Left ventricle myocardium inferior (tissue), 1 donor: ENCODE measurements around the gene RIMKLA. TPM values are rescaled to one million over a fixed set of nuclear protein-coding genes. Genes with fewer than 3 reads are reported as not detected.

ENCODE experiments used
- DNase-seq: peaks from one replicate; pipeline ENCODE4 v3.0.0-alpha.2; 2020
- H3K27ac ChIP-seq: fragments of 200-600 bp; replicated peaks from 2 replicates; pipeline ENCODE4 v1.8.0; 2021
- H3K27me3 ChIP-seq: fragments of 200-600 bp; 2 replicates; pipeline ENCODE4 v1.8.0; 2021; ENCODE audit warnings: low read depth
- H3K36me3 ChIP-seq: fragments of 200-600 bp; 2 replicates; pipeline ENCODE4 v1.8.0; 2021
- H3K4me1 ChIP-seq: fragments of 200-600 bp; 2 replicates; pipeline ENCODE4 v1.8.0; 2021
- H3K4me3 ChIP-seq: fragments of 200-600 bp; 2 replicates; pipeline ENCODE4 v1.8.0; 2021; ENCODE audit warnings: mild to moderate bottlenecking, moderate library complexity
- H3K9me3 ChIP-seq: fragments of 200-600 bp; replicated peaks from 2 replicates; pipeline ENCODE4 v1.8.0; 2021
- CTCF ChIP-seq: fragments of 200-600 bp; IDR thresholded peaks from 2 replicates; pipeline ENCODE4 v1.8.0; 2021; ENCODE audit warnings: antibody characterized with exemption, mild to moderate bottlenecking, borderline replicate concordance
- intact Hi-C: fragments of 100-400 bp; cut with micrococcal nuclease; formaldehyde crosslinking; loops from one replicate; pipeline ENCODE4 v1.11.0; 2022
- total RNA-seq: library from RNA; stranded (reverse); fragmentation: NEBNext Ultra II Directional; extraction: Animal tissue kit (Norgen Biotek cat#: 25700); gene quantifications from one replicate; pipeline ENCODE4 v1.2.1, GENCODE V29; 2021
- donor health status: DM: no; HTN: yes; CAD: no; lungs with severe emphysema.

Gene RIMKLA
- total RNA-seq, 1 donor from 2014 or later: 10.2 TPM

GRCh38 chr1:42463921-42464320, 83.3 kb downstream of the RIMKLA start:
- TF ChIP-seq CTCF: no peak
- Histone ChIP-seq H3K4me3 (peak overlapping the region; percentile 80), H3K27ac (no peak overlapping the region), H3K4me1 (peaks cover 16% of the 10 kb centered on the region), H3K9me3 (no peaks in the 10 kb centered on the region), H3K27me3 (no peaks in the 10 kb centered on the region), H3K36me3 (peaks cover 20% of the 10 kb centered on the region)
- intact Hi-C loops: no loop called here
- no peak for DNase-seq

- no peak for TF ChIP-seq CTCF
- intact Hi-C loops: no loop called here
- Histone ChIP-seq H3K36me3 (peaks cover 3% of the 10 kb centered on the region), H3K27ac (no peak overlapping the region), H3K9me3 (no peaks in the 10 kb centered on the region), H3K4me3 (no peak overlapping the region), H3K4me1 (peaks cover 16% of the 10 kb centered on the region), H3K27me3 (no peaks in the 10 kb centered on the region)
- no peak for DNase-seq
Measured at GRCh38 chr1:42466030-42466429, 85.4 kb downstream of the RIMKLA start.

- intact Hi-C loops: no loop called here
- no peak for TF ChIP-seq CTCF
- H3K36me3 ChIP-seq: no peaks in the 10 kb centered on the region
- no peaks in the 10 kb centered on the region for H3K27me3 ChIP-seq
- H3K4me1 ChIP-seq: no peaks in the 10 kb centered on the region
- no peak overlapping the region for H3K27ac ChIP-seq
- DNase-seq: no peak
- H3K9me3 ChIP-seq: no peaks in the 10 kb centered on the region
- H3K4me3 ChIP-seq: no peak overlapping the region
Measured at GRCh38 chr1:42469727-42470126, 89.1 kb downstream of the RIMKLA start.

Other genes with a start within 250 kb of the RIMKLA start
- gene GUCA2B, start 227.4 kb upstream of the RIMKLA start, total RNA-seq: not detected
- gene GUCA2A, start 216.0 kb upstream of the RIMKLA start, total RNA-seq: not detected
- gene FOXJ3, start 45.6 kb upstream of the RIMKLA start, total RNA-seq: 40.7 TPM
- 2.6 TPM for gene ZMYND12, start 75.2 kb downstream of the RIMKLA start, total RNA-seq
- 33.9 TPM for gene PPCS, start 75.8 kb downstream of the RIMKLA start, total RNA-seq
- gene CCDC30, start 82.5 kb downstream of the RIMKLA start, total RNA-seq: 2.2 TPM